ENCODE measurements around the gene NKX1-2. TPM values are rescaled to one million over a fixed set of nuclear protein-coding genes. Genes with fewer than 3 reads are reported as not detected.

Gene NKX1-2
- total RNA-seq, 1 donor from 2014 or later: not detected

Other genes with a start within 250 kb of the NKX1-2 start
- 104 TPM for gene OAT, start 31.1 kb downstream of the NKX1-2 start, total RNA-seq
- gene LHPP, start 11.8 kb upstream of the NKX1-2 start, total RNA-seq: 347 TPM

Data from sciatic nerve (tissue), 1 donor.